Stimulated activated naive CD8-positive, alpha-beta T cell treated with anti-CD3 and anti-CD28 coated beads, Interleukin-15, Interleukin-2, amounts not matched to agents 100 ng/mL and 50 ng/mL, for 24 hours (primary cell): ENCODE results near the gene SCRT2.
"Not testable (repeated sequence)": the region's sequence is repeated elsewhere in the genome, so short reads cannot be mapped to it uniquely, and the experiment has no call there.

Experiments used
- H3K27ac Mint-ChIP-seq: one replicate; pipeline ENCODE4 v1.8.0; 2021; ENCODE audit warnings: mild to moderate bottlenecking, mixed read lengths
- H3K27me3 Mint-ChIP-seq: one replicate; pipeline ENCODE4 v1.8.0; 2021; ENCODE audit warnings: mixed read lengths
- H3K36me3 Mint-ChIP-seq: one replicate; pipeline ENCODE4 v1.8.0; 2021; ENCODE audit warnings: low read depth, mixed read lengths
- H3K4me1 Mint-ChIP-seq: one replicate; pipeline ENCODE4 v1.8.0; 2021; ENCODE audit warnings: low read depth, mixed read lengths
- H3K4me3 Mint-ChIP-seq: one replicate; pipeline ENCODE4 v1.8.0; 2021; ENCODE audit warnings: mild to moderate bottlenecking, mixed read lengths
- H3K9me3 Mint-ChIP-seq: one replicate; pipeline ENCODE4 v1.8.0; 2021; ENCODE audit warnings: mixed read lengths

SCRT2 gene

GRCh38 chr20:675453-676314 lies at the start of gene SCRT2:
Gene SCRT2, minus strand, starts transcription at chr20:675802. Its CDS starts 201 bp downstream, at chr20:675601.
- Mint-ChIP-seq H3K4me3 (no peak within 1 kb of the TSS), H3K9me3 (no peaks in the 10 kb centered on the region), H3K36me3 (no peaks in the 10 kb centered on the region), H3K27ac (peak within 1 kb of the TSS; percentile 16), H3K4me1 (peaks cover 10% of the 10 kb centered on the region), H3K27me3 (peaks cover 79% of the 10 kb centered on the region)

- not testable (repeated sequence) for H3K27ac Mint-ChIP-seq, H3K9me3 Mint-ChIP-seq, H3K4me1 Mint-ChIP-seq, H3K4me3 Mint-ChIP-seq, H3K36me3 Mint-ChIP-seq
- peaks cover 44% of the 10 kb centered on the region for H3K27me3 Mint-ChIP-seq
These were observed 49.2 kb upstream of the SCRT2 start for GRCh38 chr20:724797-725196.

- H3K4me3 Mint-ChIP-seq, result no peak overlapping the region
- H3K27me3 Mint-ChIP-seq, result peaks cover 40% of the 10 kb centered on the region
- H3K27ac Mint-ChIP-seq, result no peak overlapping the region
- no peaks in the 10 kb centered on the region for H3K36me3 Mint-ChIP-seq
- H3K9me3 Mint-ChIP-seq, result no peaks in the 10 kb centered on the region
- no peaks in the 10 kb centered on the region for H3K4me1 Mint-ChIP-seq
These were observed 48.2 kb upstream of the SCRT2 start for GRCh38 chr20:723756-724155.

GRCh38 chr20:722822-723644 lies 47.4 kb upstream of the SCRT2 start:
- Mint-ChIP-seq H3K36me3 (no peaks in the 10 kb centered on the region), H3K4me3 (no peak overlapping the region), H3K9me3 (no peaks in the 10 kb centered on the region), H3K4me1 (no peaks in the 10 kb centered on the region), H3K27ac (no peak overlapping the region), H3K27me3 (peaks cover 41% of the 10 kb centered on the region)

GRCh38 chr20:721876-722275 lies 46.3 kb upstream of the SCRT2 start:
- Mint-ChIP-seq H3K36me3 (no peaks in the 10 kb centered on the region), H3K27me3 (peaks cover 35% of the 10 kb centered on the region), H3K27ac (no peak overlapping the region), H3K9me3 (no peaks in the 10 kb centered on the region), H3K4me1 (no peaks in the 10 kb centered on the region), H3K4me3 (no peak overlapping the region)

- Mint-ChIP-seq H3K9me3 (no peaks in the 10 kb centered on the region), H3K36me3 (no peaks in the 10 kb centered on the region), H3K4me1 (no peaks in the 10 kb centered on the region), H3K27me3 (peaks cover 26% of the 10 kb centered on the region), H3K4me3 (no peak overlapping the region), H3K27ac (no peak overlapping the region)
These were observed 44.2 kb upstream of the SCRT2 start for GRCh38 chr20:719816-720215.

- Mint-ChIP-seq H3K27ac (no peak overlapping the region), H3K4me3 (no peak overlapping the region), H3K4me1 (no peaks in the 10 kb centered on the region), H3K36me3 (no peaks in the 10 kb centered on the region), H3K9me3 (no peaks in the 10 kb centered on the region), H3K27me3 (peaks cover 23% of the 10 kb centered on the region)
These were observed 43.5 kb upstream of the SCRT2 start for GRCh38 chr20:719068-719467.

GRCh38 chr20:717832-718231 lies 42.2 kb upstream of the SCRT2 start:
- Mint-ChIP-seq H3K36me3 (no peaks in the 10 kb centered on the region), H3K4me3 (no peak overlapping the region), H3K9me3 (peaks cover 6% of the 10 kb centered on the region), H3K27me3 (peaks cover 20% of the 10 kb centered on the region), H3K4me1 (no peaks in the 10 kb centered on the region), H3K27ac (no peak overlapping the region)

- Mint-ChIP-seq H3K9me3 (peaks cover 6% of the 10 kb centered on the region), H3K27me3 (peaks cover 23% of the 10 kb centered on the region), H3K4me3 (no peak overlapping the region), H3K36me3 (no peaks in the 10 kb centered on the region), H3K4me1 (no peaks in the 10 kb centered on the region), H3K27ac (no peak overlapping the region)
These were observed 41.7 kb upstream of the SCRT2 start for GRCh38 chr20:717271-717670.

GRCh38 chr20:714453-714852 lies 38.9 kb upstream of the SCRT2 start:
- no peak overlapping the region for H3K27ac Mint-ChIP-seq
- H3K27me3 Mint-ChIP-seq, result peaks cover 31% of the 10 kb centered on the region
- no peak overlapping the region for H3K4me3 Mint-ChIP-seq
- H3K9me3 Mint-ChIP-seq, result peaks cover 6% of the 10 kb centered on the region
- H3K36me3 Mint-ChIP-seq, result no peaks in the 10 kb centered on the region
- H3K4me1 Mint-ChIP-seq, result no peaks in the 10 kb centered on the region

GRCh38 chr20:711576-711975 lies 36.0 kb upstream of the SCRT2 start:
- H3K4me3 Mint-ChIP-seq, result no peak overlapping the region
- H3K36me3 Mint-ChIP-seq, result no peaks in the 10 kb centered on the region
- no peak overlapping the region for H3K27ac Mint-ChIP-seq
- peaks cover 6% of the 10 kb centered on the region for H3K9me3 Mint-ChIP-seq
- H3K27me3 Mint-ChIP-seq, result peaks cover 35% of the 10 kb centered on the region
- H3K4me1 Mint-ChIP-seq, result no peaks in the 10 kb centered on the region

- H3K9me3 Mint-ChIP-seq, result peaks cover 6% of the 10 kb centered on the region
- no peaks in the 10 kb centered on the region for H3K36me3 Mint-ChIP-seq
- H3K4me1 Mint-ChIP-seq, result no peaks in the 10 kb centered on the region
- no peak overlapping the region for H3K27ac Mint-ChIP-seq
- no peak overlapping the region for H3K4me3 Mint-ChIP-seq
- H3K27me3 Mint-ChIP-seq, result peaks cover 36% of the 10 kb centered on the region
These were observed 35.3 kb upstream of the SCRT2 start for GRCh38 chr20:710780-711450.

- Mint-ChIP-seq H3K36me3 (no peaks in the 10 kb centered on the region), H3K4me3 (no peak overlapping the region), H3K27me3 (peaks cover 42% of the 10 kb centered on the region), H3K4me1 (no peaks in the 10 kb centered on the region), H3K9me3 (peaks cover 6% of the 10 kb centered on the region), H3K27ac (no peak overlapping the region)
These were observed 34.6 kb upstream of the SCRT2 start for GRCh38 chr20:709991-710779.

- no peak overlapping the region for H3K4me3 Mint-ChIP-seq
- H3K27ac Mint-ChIP-seq, result no peak overlapping the region
- H3K9me3 Mint-ChIP-seq, result peaks cover 6% of the 10 kb centered on the region
- H3K27me3 Mint-ChIP-seq, result peaks cover 42% of the 10 kb centered on the region
- no peaks in the 10 kb centered on the region for H3K36me3 Mint-ChIP-seq
- no peaks in the 10 kb centered on the region for H3K4me1 Mint-ChIP-seq
These were observed 33.8 kb upstream of the SCRT2 start for GRCh38 chr20:709423-709822.
